Stimulated activated CD8-positive, alpha-beta memory T cell treated with anti-CD3 and anti-CD28 coated beads, Interleukin-12 subunit alpha, Interleukin-12 subunit beta, amount 100 ng/mL, for 24 hours (primary cell): ENCODE data around the gene WARS2.

Source experiments
- DNase-seq: peaks from one replicate; pipeline ENCODE4 v3.0.0-alpha.2; 2020; ENCODE audit errors: extremely low read depth

The WARS2 gene

GRCh38 chr1:118984086-118984721 lies 156.2 kb downstream of the WARS2 start:
- DNase-seq: no peak

DNA sequence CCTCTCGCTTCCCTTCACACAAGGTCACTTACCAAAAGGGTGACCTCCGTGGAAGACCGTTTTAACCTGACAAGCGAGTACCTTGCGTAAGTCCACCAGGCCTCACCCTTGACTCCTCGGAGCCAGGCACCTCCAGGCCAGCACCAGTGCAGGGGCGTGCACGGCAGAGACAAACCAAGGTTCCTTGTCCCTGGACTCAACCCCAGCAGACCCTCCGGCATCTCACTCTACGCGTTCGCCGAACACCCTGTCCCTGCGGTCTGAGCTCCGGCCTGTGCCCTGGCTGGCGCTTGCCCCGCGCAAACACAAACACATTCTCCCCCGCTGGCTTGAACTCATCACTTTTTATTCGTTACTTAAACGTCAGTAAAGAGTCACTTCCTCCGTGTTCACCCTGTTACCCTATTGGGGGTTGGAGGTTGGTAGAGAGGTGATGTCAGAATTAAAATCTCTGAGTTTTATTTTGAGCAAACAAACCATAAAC lies 156.9 kb downstream of the WARS2 start:
- no peak for DNase-seq

DNA sequence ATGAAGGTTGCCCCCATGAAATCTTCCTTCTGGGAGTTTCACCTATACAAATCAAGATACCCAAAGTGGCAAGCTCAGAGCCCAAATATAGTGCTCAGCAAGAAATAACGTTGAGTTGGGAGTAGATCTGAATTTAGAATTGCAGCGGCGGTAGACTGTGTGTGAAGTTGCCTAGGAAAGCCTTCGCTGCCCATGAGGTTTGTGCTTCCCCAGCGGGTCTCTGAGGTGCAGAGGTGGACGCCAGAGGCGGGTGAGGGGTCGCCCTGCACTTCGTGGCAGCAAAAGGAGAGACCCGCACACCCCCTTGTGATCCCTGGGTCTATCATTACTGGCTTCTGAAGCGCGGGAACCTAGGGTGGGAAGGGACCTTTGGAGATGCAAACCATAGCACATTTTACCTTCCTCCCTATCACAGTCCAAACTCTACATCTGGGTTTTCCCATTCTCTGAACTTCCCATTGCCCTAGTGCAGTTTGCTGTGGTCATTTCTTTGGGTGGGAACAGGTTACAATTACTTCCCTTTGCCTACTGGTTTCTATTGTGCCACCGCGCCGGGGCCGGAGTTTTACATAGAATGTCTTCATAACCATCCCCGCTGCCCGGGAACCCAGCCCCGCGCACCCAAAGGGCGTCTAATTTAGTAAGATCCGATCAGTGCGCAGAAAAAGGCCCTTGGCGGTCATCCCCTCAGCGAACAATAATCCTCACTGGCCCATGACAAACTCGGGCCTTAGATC lies 157.5 kb downstream of the WARS2 start:
- DNase-seq: no peak

DNA sequence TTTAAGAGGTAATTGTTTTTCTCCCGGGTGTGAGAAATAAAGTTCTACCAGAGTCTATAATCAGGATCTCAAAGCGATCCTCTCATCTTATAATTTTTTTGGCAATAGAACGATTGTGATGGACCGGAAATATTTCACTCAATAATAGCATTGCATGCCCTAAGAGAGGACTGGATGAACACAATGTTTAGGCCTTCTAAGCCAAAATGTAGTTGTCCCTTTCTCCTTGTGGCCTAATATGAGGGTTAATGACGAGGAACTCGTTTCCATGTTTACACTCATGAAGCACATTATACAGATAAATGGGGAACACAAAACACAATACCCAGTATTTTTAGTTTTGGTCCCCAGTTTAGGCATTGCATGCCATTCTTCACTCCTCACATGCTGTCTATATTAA lies 158.2 kb downstream of the WARS2 start:
- no peak for DNase-seq

DNA sequence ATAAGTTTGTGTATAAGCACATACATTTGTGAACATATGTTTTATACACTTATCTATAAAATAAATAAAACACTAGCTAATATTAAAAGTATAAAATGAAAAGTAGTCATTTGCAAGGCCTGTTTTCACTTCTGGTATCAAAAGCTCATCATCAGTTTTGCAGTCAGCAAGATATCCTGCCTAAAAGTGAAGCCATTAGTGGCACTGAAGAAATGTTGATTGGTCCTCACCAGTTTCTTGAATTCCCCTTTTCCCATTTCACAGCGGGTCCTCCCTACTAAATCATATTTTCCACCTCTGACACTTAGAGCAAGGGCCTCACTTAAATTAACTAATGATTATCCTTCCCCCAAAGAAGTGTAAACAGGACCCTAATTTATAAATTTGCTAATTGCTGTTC lies 159.0 kb downstream of the WARS2 start:
- no peak for DNase-seq
